Left renal cortex interstitium (tissue), 4 donors: Measurements from ENCODE around the gene FAM193B. TPM values are rescaled to one million over a fixed set of nuclear protein-coding genes. Genes with fewer than 3 reads are reported as not detected.

Source experiments
- DNase-seq, 4 donors: peaks; one replicate each; pipeline ENCODE4 v3.0.0-alpha.2; 2013; ENCODE audit warnings: low read depth in 4 of 4, low spot score in 2 of 4, missing footprints in 1 of 4
- polyA plus RNA-seq, 4 donors: library from polyadenylated mRNA; unstranded; fragments of 120-200 nt; gene quantifications; one replicate each; pipeline ENCODE4 v1.2.1, GENCODE V29; 2013; ENCODE audit not compliant: insufficient read length in 4 of 4

FAM193B gene
- polyA plus RNA-seq, 4 donors, result 51.0 to 145 (median 87.2) TPM

DNA sequence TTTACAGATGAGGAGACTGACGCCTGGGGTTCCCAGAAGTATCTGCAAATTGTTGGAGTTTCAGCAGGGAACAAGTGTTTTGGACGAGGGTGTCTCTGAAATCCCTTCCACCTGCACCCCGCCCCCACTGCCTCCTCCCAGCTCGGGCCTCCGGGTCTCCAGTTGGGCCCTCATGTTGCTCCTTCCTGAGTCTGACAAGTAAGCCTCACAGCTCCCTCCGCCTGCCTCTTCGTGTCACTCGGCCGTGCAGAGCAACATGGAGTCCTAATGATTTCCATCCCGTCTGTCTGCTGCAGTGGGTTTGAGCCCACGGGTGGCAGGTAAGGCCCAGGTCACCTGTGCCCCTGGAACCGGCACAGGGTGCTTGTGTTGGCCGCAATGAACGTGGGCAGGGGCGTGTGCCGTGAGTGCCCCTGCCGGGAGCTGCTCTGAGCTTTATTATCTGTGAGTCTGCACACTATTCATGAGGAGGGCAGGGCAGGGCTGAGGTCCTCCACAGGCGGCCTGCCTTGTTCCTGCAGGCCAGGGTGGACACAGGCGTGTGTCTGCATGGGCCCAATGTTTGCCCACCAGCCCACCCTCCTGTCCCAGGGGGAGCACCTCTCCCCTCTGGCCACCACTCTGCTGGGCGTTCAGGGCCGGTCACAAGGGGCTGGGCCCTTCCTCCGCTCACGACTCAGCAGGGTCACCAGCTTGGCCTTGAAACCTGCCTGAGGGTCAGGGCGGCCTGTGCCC, 50.8 kb downstream of the FAM193B start:
- no peak for DNase-seq

DNA sequence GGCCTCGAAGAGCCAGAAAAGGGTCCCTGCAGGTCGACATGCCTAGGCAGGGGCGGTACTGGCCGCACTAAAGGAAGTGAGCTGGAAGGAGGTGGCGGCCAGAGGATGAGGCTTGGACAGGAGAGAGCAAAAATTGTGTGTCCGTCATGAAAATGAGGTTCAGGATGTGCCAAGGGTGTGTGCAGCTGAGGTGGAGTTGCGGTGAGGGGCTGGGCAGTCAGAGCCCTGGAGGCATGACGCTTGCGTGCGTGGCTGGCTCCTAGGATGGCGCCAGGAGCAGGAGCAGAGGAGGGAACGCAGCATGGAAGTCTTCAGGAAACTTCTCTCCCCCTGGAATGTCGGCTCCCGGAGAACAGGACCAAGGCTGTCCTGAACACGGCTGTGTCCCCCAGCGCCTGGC, 51.5 kb downstream of the FAM193B start:
- no peak for DNase-seq

DNA sequence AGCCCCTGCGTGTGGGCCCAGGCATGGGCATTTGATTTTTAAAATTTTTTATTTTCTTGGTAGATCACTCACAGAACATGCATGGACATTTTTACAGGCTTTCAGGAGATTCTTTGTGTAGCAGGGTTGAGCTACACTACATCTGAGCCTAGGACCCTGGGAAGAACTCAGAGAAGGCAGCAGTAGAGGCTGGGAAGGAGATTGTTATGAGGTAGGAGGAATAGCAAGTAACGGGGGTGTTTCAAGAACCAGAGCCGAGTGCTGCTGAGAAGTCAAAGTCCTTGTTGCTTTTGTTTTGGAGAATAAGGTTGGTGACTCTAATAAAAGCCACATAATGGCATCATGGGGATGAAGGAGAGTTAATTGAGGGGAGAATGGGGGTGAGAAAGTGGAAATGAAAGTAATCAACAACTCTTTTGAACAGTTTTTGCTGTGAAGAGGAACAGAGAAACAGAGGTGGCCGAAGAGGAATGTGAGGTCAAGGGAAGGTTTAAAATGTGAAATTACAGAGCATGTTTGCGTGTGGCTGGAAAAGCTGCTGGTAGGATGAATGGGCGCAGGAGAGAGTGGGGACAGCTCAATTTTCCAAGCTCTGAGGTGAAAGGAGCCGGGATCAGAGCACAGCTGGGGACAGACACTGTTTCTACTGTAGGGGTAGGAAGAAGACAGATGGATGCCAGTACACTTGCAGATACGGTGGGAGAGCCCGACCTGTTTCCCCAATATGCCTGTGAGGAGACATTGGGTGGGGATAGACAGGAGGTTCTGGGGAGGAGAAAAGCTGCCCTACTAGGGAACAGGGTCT, 52.3 kb downstream of the FAM193B start:
- no peak for DNase-seq

DNA sequence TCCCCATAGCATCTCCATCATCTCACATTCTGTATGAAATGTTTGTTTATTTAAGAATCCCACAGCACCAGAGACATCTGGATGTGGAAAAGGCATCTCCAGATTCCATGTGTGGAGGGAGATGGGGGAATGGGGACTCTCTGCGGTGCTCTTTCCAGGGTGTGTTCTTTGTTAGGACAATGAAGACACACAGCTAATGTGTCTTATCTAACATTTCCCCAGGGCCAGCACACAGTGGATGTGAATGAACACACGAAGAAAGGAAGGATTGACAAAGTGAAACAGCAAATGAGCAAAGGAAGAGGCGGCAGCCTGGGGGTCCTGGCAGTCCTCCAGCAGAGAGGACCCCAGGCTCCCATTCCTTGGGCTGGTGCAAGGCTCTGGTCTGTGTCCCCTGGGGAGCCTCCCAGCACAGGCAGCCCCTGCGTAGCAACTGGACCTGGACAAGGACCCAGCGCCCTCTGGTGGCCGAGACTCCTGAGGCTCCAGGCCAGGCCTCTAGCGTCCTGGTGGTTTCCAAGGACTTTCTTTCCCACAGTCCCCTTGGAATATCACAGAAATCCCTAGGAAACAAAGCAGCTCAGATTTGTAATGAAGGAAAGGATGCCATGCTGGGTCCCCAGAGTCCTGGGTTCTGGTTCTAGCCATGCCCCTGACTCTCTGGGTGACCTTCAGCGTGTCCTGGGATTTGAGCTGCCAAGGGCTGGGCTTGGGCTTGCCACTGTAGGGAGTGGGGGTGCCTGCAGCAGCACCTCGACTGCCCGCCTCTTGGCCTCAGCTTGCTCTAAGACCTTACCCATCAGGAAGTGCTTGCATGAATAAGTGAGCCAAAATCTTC, 53.5 kb downstream of the FAM193B start:
- DNase-seq, result peak in 2 of 4 donors; percentile 78 to 84

DNA sequence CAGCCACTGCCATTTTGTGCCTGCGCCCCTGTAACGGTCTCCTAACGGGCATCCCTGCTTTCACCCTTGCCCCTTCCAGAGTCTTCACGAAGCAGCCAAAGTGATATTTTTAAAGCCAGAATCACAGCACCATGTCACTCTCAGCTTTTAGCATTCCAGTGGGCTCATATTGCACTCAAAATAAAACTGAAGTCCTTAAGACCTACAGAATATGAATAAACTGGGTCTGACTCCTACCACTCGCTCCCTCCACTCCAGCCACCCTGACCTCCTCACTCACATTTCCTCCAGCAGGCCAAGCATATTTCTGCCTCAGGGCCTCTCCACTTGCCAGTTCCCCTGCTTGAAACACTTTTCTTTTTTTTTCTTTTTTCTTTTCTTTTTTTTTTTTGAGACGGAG, 54.5 kb downstream of the FAM193B start:
- DNase-seq, result no peak

DNA sequence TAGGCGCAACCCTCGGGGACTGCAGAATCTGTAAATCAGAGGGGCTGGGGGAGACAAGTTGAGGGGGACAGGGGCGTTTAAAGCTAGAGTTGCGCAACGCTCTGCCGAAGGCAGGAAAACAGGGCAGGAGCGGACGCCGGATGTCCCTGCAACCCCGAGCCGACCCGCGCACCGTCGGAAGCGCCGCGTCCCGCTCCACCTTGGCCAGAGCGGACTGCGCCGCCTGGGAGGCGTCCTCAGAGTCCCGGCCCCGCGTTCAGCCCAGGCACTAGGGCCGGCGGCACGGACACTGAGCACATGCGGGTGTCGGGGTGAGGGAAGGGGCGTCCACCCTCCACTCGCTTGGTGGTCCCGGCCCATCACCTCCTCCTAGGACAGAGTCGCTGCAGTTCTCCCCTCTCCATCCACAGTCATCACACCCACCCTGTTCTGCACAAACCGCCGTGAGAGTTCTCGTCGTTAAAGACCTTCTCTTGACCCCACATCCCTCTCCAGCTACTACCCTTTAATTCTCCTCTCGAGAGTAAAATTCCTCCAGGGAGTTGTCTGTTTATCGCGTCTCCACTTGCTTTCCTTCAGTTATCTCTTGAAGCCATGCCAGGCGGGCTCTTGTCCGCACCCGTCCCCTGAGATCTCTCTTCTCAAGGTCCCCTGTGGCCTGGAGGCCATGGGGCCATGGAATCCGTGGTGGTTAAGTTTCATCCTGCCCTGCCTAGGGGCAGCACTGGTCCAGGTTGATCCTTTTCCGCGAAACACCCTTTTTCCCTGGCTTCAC, 56.2 kb downstream of the FAM193B start:
- no peak for DNase-seq

DNA sequence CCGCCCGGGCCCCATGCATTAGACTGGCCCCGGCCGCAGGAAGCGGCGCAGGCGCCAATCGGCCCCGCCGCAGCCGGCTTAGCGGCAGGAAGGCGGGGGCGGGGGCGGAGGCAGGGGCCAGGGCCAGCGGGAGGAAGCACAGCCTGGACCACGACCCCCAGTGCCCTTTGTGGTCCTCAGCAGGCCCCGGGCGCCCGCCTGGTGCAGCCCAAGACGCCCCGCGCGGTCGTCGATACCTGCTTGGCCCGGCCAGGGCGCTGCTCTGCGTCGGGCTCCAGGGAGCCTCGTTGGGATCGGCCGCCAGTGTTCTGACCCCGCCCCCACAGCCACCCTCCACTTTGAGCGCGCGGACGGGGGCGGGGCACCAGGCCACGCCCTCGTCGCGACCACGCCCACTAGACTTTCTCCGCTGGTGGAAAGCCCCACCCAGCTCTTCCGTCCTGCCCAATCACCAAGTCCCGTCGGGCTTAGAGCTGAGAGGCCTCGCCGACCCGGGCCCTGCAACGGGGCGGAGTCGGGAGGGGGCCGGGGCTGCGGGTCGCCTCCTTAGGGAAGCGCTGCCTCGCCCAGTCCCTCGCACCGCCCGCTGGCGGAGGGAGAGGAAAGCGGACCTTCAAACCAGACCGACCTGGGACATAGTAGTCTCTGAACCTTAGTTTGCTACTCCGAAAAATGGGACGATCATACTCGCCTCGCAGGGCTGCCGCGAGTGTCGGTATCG, 56.9 kb downstream of the FAM193B start, which contains the start of gene PDLIM7:
TSS of gene PDLIM7 (minus strand) at position 313 of the 721 bp plus-strand sequence. CDS start 1,092 bp downstream, outside the sequence.
- DNase-seq, result peak in 3 of 4 donors; percentile 94 to 96 (median 95)

DNA sequence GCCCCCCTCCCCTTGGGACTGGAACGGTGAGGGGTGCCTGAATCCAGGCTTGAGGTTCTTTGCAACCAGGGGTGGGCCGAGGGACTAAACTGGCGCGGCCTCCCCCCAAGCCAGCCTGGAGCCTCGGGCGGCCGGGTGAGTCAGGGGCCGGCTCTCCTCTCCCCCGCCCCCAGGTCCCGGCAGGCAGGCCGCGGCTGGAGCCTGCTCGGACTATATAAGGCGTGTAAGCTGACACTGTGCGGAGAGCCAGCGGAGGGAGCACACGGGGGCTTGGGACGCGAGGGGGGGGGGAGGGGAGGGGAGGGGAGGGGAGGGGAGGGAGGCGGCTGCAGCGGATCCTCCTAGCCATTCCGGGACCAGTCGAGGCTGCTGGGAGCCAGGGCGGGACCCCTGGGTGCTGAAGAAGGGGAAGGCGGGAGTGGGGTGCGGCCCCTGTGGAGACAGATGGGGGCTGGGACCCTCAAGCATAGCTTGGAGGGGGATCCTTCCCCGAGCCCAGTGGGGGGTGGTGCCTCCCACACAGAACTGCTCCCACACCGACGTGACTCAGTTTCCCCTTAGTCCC, 57.6 kb downstream of the FAM193B start:
- peak in 1 of 4 donors; percentile 79 for DNase-seq

DNA sequence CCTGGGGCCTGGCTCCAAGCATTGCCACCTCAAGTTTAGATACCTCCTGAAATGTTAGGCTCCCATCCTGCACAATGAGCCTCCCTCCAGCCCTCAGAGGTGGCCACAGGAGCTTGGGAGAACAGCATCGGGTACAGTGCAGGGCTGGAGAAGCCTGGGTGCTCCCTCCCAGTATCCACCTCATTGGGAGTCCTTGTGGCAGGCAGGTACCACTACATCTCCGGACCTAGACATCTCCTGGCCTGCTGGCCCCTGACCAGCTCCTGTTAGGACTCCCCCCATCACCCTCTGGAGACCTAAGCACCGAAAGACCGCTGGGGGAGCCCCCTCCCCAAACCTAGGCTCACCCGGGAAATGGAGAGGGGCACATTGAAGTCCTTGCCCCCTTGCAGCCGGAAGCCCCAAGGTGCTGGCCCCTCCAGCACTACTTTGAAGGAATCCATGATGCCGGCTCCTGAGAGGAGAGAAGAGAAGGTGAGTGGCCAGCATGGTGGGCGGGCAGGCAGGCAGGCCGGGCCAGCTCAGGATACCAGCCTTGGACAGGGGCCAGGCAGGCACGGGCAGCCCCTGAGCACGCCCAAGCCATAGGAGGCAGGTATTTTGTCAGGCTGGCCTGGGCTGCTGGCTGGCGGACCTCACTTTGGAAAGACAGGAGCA, 58.2 kb downstream of the FAM193B start:
- DNase-seq, result no peak

DNA sequence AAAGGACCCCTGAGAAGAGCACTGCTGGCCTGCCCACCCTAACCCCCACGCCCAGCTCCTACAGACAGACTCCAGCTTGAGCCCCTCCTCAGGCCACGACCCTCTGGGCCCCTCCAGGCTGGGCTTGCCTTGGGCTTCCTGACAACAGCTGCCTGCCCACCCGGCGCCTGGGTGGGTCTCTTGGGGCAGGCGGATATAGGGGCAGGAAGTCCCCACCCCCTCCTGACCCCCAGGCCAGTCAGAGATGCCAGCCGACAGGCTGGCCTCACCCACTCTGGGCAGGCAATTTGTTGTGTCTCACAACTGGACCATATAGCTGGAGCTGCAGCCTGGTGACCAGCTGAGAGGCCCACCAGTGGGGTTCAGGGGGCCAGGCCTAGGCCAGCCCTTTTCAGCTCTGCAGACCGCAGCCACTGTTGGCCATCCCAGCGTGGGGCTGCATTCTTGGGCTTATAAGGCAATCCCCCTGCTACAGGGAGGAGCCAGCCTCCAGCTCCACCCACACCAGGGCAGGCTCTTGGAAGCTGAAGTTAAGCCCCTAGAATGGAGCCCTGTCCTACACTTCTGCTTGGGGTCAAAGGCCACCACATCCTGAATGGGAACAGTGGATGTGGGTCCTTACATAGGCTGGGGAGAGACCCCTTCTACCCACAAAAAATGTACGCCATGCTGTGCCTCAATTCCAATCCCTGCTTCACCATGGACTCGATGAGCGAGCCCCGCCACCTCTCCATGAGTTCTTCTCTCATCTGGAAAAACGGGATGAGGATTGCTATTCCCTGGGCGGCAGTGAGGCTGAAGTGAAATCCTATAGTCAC, 58.9 kb downstream of the FAM193B start:
- DNase-seq, result no peak

DNA sequence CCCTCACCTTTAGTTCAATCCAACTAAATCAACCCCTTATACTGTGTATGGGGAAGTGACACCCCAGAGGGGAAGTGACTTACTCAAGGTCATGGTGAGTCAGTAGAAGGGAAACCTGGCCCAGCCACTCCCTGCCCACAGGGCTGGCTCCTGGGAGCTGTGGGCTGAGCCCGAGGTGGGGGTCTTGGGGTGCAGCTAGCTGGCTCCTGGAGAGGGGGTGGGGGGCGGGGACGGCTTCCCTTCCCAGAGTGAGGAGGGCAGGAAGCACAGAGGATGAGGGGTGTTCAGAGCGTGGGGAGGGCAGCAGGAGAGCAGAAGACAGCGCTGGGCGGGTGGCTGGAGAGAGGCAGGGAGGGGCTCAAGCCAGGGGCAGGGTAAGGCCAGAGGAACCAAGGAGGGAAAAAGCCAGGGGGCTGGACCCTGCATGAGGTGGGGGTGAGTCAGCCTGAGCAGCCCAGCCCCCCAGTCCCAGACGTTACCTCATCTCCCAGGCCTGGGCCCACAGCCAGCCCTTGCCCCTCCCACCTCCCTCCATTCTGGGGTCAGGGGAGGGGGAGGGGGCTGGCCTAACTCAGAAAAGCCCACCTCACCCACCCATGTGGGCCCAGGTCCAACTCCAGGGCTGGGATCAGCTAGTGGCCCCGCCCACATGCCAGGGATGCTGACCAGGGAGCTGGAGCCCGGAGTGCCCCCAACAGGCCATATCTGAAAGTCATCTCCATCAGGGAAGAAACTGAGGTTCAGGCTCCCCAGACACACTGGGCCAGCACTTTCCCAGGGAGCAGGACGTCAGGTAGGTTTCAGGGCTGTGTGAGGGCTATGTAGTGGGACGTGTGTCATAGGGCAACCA, 59.8 kb downstream of the FAM193B start:
- DNase-seq, result no peak

DNA sequence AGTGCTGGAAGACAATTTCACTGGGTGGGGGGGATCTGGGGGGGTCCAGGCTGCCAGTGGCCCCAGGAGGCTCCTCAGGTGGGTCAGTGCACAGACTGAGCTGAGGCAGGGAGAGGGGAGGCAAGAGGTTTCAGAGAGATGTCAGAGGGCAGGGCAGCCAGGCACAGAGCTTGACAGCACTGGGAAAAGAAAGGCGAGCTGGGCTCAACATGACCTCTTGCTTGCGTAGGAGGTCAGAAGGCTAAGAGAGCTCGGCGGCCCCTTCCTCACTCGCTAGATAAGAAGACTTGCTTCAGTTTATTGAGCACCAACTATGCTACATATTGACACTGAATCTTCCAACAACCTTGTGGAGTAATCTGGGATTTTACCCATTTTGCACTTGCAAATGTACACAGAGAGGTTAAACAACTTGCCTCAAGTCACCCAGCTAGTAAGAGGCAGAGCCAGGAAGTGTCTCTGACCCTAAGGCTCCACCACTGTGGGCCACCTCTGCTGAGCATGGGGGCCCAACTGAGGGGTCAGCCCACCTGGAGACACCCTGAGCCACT, 60.5 kb downstream of the FAM193B start:
- DNase-seq, result no peak

DNA sequence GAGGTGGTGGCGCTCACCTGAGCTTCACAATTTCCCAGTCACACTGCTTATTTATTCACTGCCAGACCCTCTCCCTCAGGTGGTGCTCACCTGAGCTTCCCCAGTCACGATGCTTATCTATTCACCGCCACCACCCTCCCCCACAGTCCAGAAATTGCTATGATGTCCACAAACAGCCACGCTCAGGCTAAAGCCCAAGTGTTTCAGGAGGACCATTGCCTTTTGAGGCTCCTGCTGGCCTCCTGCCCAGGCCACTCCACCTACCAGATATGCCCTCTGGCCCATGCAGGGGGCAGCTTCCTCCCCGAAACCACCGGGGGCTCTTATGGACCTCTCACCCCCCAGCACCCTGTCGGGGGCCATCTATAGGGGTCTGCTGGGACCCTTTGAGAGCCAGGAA, 61.5 kb downstream of the FAM193B start:
- DNase-seq, result no peak

DNA sequence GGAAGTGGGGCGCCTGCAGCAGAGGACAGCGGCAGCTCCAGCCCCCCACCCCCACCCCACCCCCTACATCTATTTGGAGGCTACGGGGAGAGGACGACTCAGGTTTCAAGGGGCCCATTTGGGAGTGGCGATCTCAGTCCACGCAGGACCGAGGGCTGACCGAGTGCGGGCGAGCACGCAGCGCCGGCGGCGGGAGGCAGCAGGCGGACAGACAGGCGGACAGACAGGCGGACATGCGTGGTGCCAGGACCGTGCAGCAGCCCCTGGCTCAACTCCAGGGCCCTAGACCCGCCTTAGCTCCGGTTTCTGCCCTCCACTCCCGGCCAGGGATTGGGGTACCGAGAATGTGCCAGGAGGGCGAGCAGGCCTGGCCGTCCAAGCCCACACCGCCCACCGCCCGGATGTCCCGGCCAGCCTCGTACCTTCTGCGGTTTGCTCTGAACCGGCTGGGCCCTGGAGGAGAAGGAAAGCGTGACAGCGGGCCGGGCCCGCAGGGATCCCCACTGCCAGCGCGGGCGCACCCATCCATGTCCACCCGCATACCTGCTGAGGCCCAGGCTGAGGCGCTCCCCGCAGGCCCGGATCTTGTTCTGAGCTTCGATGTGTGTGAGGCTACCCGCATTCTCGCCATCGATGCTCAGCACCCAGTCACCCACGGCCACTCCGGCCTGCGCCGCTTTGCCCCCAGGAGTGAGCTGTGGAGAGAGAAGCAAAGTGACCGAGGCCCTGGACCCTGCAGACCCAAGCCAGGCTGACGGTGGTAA, 62.2 kb downstream of the FAM193B start:
- DNase-seq, result no peak

DNA sequence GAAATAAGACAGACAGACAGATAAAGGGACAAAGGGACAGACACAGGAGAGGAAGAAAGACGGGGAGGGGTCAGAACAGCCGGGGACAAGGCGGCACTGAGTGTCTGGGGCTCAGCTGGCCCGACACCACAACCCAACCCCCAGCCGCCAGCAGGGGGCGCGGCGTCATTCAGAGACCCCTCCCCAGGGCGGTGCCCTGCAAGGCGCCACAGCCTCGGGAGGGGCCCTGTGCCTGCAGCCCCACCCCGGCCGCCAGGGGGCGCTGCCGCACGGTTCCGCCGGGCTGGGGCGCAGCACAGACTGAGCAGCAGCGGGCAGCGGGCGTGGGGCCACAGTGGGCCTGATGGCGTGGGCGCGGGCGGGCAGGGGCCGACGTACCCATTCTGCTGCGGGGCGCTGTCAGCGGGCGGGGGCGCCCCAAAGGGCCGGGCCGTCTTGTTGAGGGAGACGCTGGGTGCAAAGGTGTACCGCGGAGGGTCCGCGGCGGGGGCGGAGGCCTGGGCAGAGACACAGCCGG, 62.9 kb downstream of the FAM193B start:
- no peak for DNase-seq

DNA sequence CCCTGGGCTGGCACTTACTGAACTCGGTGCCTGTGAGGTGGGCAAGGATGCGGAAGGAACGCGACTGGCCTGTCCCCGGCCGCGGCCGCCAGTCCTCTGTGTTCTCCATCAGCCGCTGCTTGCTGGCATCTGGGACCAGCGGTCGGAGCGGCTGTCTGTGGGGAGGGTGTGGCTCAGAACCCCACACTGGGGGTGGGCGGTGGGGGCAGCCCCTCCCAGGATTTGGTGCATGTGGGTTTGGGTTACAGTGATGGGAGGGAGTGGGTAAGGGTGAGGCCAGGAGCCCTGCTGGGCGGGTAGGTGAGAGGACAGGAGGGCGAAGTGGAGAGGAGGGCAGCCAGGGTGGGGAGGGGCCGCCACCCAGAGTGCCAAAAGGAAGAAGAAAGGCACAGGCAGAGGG, 63.4 kb downstream of the FAM193B start:
- no peak for DNase-seq
